ENCODE data around the gene GCDH.

Gene GCDH

GRCh38 chr19:12946092-12946721 is 55.2 kb downstream of the GCDH start:
- no peak for TF ChIP-seq CTCF (conservative IDR thresholded peaks at IDR 0.05; ENCODE audit: low read depth, low read length)

DNA sequence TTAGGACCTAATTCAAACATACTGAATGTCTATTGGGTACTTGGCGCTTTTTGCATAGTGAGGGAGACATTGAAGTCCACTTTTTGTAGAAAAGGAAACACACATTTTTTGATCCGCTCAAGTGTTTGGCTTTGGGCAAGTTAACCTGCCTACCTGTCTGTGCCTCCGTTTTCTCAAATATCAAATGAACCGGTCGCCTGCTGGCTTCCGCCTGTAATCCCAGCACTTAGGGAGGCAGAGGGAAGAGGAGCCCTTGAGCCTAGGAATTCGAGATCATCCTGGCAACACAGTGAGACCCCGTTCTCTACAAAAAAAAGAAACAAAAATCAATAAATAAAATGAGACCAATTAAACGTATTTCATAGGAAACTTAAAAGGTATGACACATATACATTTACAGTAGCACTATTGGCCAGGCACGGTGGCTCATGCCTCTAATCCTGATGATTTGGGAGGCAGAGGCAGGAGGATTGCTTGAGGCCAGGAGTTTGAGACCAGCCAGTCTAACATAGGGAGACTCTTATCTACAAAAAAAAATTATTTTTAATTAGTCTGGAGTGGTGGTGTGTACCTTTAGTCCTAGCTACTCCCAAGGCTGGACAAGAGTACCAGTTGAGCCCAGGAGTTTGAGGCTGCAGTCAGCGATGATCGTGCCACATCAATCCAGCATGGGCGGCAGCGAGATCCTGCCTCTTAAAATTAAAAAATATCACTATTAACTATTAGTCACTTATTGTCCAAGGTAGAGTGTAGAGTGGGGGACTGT is 56.0 kb downstream of the GCDH start:
- no peak for TF ChIP-seq CTCF (conservative IDR thresholded peaks at IDR 0.05; ENCODE audit: low read depth, low read length)
- peak overlapping the region; percentile 79 for H3K4me3 ChIP-seq (ENCODE audit: low read length)
- DNase-seq (ENCODE audit: low read depth), result no peak

More at GRCh38 chr19:12946092-12946721, 55.2 kb downstream of the GCDH start:
- peak overlapping the region; percentile 79 for H3K4me3 ChIP-seq (ENCODE audit: low read length)
- peak; percentile 55 for DNase-seq (ENCODE audit: low read depth)

DNA sequence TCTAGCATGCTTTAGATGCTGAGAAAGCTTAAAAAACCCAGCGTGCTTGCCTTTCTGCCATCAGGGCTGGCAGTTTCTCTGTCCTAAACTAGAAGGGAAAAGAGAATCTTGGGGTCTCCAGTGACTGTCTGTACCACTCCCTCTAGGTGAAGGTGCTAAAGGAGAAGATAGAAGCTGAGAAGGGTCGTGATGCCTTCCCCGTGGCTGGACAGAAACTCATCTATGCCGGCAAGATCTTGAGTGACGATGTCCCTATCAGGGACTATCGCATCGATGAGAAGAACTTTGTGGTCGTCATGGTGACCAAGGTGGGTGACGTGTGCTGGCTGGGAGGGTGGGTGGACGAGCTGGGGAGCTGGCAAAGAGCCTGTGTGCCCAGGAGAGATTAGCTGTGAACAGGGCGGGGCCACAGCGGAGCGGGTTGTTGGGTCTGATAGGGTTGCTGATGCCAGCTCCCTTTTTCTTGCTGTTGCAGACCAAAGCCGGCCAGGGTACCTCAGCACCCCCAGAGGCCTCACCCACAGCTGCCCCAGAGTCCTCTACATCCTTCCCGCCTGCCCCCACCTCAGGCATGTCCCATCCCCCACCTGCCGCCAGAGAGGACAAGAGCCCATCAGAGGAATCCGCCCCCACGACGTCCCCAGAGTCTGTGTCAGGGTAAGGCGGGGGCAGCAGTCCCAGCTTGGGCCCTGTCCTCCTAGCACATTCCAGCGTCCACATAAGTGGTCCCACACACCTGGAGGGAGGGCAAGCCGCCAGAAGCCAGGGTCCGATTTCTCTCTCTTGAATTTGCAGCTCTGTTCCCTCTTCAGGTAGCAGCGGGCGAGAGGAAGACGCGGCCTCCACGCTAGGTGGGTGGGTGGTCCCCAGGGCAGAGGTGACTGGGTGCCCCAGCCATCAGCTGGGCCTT is 57.0 kb downstream of the GCDH start:
- no peak overlapping the region for H3K4me3 ChIP-seq (ENCODE audit: low read length)
- no peak for TF ChIP-seq CTCF (conservative IDR thresholded peaks at IDR 0.05; ENCODE audit: low read depth, low read length)

GRCh38 chr19:12948612-12949362 is 57.8 kb downstream of the GCDH start:
- TF ChIP-seq CTCF (conservative IDR thresholded peaks at IDR 0.05; ENCODE audit: low read depth, low read length), result no peak
- no peak overlapping the region for H3K4me3 ChIP-seq (ENCODE audit: low read length)
- DNase-seq (ENCODE audit: low read depth), result no peak

More for the DNA sequence above, 57.0 kb downstream of the GCDH start:
- no peak for DNase-seq (ENCODE audit: low read depth)

All from retinal pigment epithelial cell (primary cell).